ENCODE results near the gene DOC2A. TPM values are rescaled to one million over a fixed set of nuclear protein-coding genes. Genes with fewer than 3 reads are reported as not detected.

DOC2A gene
- total and polyA plus RNA-seq, 9 of the 15 experiments (the other 6 are each of a cell fraction or from before 2014, with no cell fraction given), result 0.03 to 0.38 (median 0.28) TPM; not detected in 1

DNA sequence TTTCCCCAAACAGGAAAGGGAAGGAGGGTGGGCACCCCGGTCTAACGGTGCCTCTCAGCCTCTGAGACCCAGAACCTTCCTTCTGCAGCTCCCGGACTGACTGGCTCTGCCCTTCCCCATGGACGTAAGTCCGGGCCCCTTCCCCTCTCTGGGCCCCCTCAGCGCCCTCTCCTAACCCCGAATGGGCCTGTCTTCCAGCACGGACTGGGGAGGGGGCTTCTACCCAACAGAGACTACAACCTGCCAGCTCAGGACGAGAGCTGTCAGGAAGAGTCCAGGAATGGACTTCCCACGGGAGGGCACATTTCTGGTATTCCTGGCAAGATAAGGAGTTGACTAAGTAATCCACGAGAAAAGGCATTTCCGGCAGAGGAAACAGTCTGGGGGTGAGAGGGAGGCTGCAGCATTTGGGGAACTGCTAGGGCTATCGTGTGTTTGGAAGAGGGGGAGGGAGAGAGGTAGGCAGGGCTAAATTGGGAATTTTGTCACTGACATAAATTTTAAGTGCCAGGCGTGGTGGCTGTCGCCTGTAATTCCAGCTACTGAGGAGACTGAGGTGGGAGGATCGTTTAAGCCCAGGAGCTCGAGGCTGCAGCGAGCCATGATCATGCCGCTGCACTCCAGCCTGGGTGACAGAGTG is 42.7 kb upstream of the DOC2A start (continued):
- TF ChIP-seq ZFPM2 (CRISPR knock-in tag; IDR thresholded peaks at IDR 0.05) (no peak), ZNF586 (CRISPR knock-in tag; conservative IDR thresholded peaks at IDR 0.05) (no peak), USF2 (CRISPR knock-in tag; IDR thresholded peaks at IDR 0.05) (no peak), NFYB (IDR thresholded peaks at IDR 0.05; ENCODE audit: extremely low read depth, insufficient read length) (no peak), ZFP91 (CRISPR knock-in tag; IDR thresholded peaks at IDR 0.05) (no peak), TSC22D4 (tag; IDR thresholded peaks at IDR 0.05) (no peak), ELF1 (tag; IDR thresholded peaks at IDR 0.05) (no peak; the same call in 1 of the 2 replicates), GATA2 (CRISPR knock-in tag; IDR thresholded peaks at IDR 0.05) (no peak), HCFC1 (IDR thresholded peaks at IDR 0.05; ENCODE audit: low read depth, low read length) (no peak), PML (IDR thresholded peaks at IDR 0.05; ENCODE audit: low read length) (no peak), DEAF1 (CRISPR knock-in tag; IDR thresholded peaks at IDR 0.05) (no peak), HOXB6 (CRISPR knock-in tag; IDR thresholded peaks at IDR 0.05; ENCODE audit: borderline replicate concordance) (no peak), PCBP2 (IDR thresholded peaks at IDR 0.05; ENCODE audit: low read depth, low read length, poor library complexity, severe bottlenecking) (no peak), SAP30 (IDR thresholded peaks at IDR 0.05; ENCODE audit: borderline replicate concordance, insufficient read depth, low read depth, low read length, poor library complexity, severe bottlenecking) (peak; percentile 3), ARID2 (IDR thresholded peaks at IDR 0.05) (no peak)
- TF ChIP-seq, protein P1, sequence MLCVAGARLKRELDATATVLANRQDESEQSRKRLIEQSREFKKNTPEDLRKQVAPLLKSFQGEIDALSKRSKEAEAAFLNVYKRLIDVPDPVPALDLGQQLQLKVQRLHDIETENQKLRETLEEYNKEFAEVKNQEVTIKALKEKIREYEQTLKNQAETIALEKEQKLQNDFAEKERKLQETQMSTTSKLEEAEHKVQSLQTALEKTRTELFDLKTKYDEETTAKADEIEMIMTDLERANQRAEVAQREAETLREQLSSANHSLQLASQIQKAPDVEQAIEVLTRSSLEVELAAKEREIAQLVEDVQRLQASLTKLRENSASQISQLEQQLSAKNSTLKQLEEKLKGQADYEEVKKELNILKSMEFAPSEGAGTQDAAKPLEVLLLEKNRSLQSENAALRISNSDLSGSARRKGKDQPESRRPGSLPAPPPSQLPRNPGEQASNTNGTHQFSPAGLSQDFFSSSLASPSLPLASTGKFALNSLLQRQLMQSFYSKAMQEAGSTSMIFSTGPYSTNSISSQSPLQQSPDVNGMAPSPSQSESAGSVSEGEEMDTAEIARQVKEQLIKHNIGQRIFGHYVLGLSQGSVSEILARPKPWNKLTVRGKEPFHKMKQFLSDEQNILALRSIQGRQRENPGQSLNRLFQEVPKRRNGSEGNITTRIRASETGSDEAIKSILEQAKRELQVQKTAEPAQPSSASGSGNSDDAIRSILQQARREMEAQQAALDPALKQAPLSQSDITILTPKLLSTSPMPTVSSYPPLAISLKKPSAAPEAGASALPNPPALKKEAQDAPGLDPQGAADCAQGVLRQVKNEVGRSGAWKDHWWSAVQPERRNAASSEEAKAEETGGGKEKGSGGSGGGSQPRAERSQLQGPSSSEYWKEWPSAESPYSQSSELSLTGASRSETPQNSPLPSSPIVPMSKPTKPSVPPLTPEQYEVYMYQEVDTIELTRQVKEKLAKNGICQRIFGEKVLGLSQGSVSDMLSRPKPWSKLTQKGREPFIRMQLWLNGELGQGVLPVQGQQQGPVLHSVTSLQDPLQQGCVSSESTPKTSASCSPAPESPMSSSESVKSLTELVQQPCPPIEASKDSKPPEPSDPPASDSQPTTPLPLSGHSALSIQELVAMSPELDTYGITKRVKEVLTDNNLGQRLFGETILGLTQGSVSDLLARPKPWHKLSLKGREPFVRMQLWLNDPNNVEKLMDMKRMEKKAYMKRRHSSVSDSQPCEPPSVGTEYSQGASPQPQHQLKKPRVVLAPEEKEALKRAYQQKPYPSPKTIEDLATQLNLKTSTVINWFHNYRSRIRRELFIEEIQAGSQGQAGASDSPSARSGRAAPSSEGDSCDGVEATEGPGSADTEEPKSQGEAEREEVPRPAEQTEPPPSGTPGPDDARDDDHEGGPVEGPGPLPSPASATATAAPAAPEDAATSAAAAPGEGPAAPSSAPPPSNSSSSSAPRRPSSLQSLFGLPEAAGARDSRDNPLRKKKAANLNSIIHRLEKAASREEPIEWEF (CRISPR knock-in tag; IDR thresholded peaks at IDR 0.05), result no peak
